ENCODE results near the gene L3MBTL2.
"Not testable (repeated sequence)": the region's sequence is repeated elsewhere in the genome, so short reads cannot be mapped to it uniquely, and the experiment has no call there.

The L3MBTL2 gene

GRCh38 chr22:41242396-41243117 is 37.4 kb downstream of the L3MBTL2 start:
- DNase-seq = no peak

GRCh38 chr22:41243361-41243760 is 38.2 kb downstream of the L3MBTL2 start:
- DNase-seq = no peak

GRCh38 chr22:41245917-41246499 is 40.9 kb downstream of the L3MBTL2 start:
- no peak for DNase-seq

- no peak for DNase-seq
Measured at GRCh38 chr22:41247703-41248102, 42.6 kb downstream of the L3MBTL2 start.

GRCh38 chr22:41248314-41248713 is 43.2 kb downstream of the L3MBTL2 start:
- DNase-seq = no peak

- DNase-seq = no peak
Measured at GRCh38 chr22:41248758-41249157, 43.6 kb downstream of the L3MBTL2 start.

- DNase-seq = no peak
Measured at GRCh38 chr22:41249442-41249841, 44.3 kb downstream of the L3MBTL2 start.

GRCh38 chr22:41250127-41250526 is 45.0 kb downstream of the L3MBTL2 start:
- no peak for DNase-seq

- no peak for DNase-seq
Measured at GRCh38 chr22:41252365-41252764, 47.3 kb downstream of the L3MBTL2 start.

GRCh38 chr22:41254230-41254629 is 49.1 kb downstream of the L3MBTL2 start:
- no peak for DNase-seq

GRCh38 chr22:41256254-41257253 is 51.4 kb downstream of the L3MBTL2 start:
- no peak for DNase-seq

- no peak for DNase-seq
Measured at GRCh38 chr22:41257696-41258095, 52.6 kb downstream of the L3MBTL2 start.

GRCh38 chr22:41259756-41260155 is 54.6 kb downstream of the L3MBTL2 start:
- not testable (repeated sequence) for DNase-seq

GRCh38 chr22:41260871-41261270 is 55.8 kb downstream of the L3MBTL2 start:
- DNase-seq = no peak

- DNase-seq = no peak
Measured at GRCh38 chr22:41261541-41262249, 56.6 kb downstream of the L3MBTL2 start.

- no peak for DNase-seq
Measured at GRCh38 chr22:41262250-41262765, 57.2 kb downstream of the L3MBTL2 start.

GRCh38 chr22:41263704-41264103 is 58.6 kb downstream of the L3MBTL2 start:
- no peak for DNase-seq

GRCh38 chr22:41264408-41264941 is 59.4 kb downstream of the L3MBTL2 start:
- DNase-seq = no peak

GRCh38 chr22:41267958-41268357 is 62.8 kb downstream of the L3MBTL2 start:
- no peak for DNase-seq

GRCh38 chr22:41271787-41272186 is 66.7 kb downstream of the L3MBTL2 start:
- DNase-seq = no peak

GRCh38 chr22:41273128-41273527 is 68.0 kb downstream of the L3MBTL2 start:
- no peak for DNase-seq

- no peak for DNase-seq
Measured at GRCh38 chr22:41274856-41275255, 69.7 kb downstream of the L3MBTL2 start.
